ENCODE data around the gene MINDY1.

Gene MINDY1

GRCh38 chr1:150963321-150964163, 43.2 kb downstream of the MINDY1 start:
- peaks cover 17% of the 10 kb centered on the region for H3K79me2 ChIP-seq (ENCODE audit: low read length)
- no peak overlapping the region for H2AFZ ChIP-seq (ENCODE audit: low read length)
- H3K27ac ChIP-seq (ENCODE audit: low read length): no peak overlapping the region
- H3K9ac ChIP-seq (ENCODE audit: low read length): no peak overlapping the region
- H3K9me2 ChIP-seq (replicated peaks; ENCODE audit: insufficient read depth, low read length): no peaks in the 10 kb centered on the region
- H3K27me3 ChIP-seq (replicated peaks; ENCODE audit: insufficient read depth, low read length): no peaks in the 10 kb centered on the region
- H3K4me1 ChIP-seq (ENCODE audit: low read length): no peaks in the 10 kb centered on the region
- H3K36me3 ChIP-seq (replicated peaks; ENCODE audit: insufficient read depth, low read length): peaks cover 31% of the 10 kb centered on the region
- no peak overlapping the region for H3K4me2 ChIP-seq (ENCODE audit: low read depth, low read length)
- no peaks in the 10 kb centered on the region for H3K9me3 ChIP-seq (replicated peaks; ENCODE audit: insufficient read depth, low read length)
- TF ChIP-seq EZH2phosphoT487 (IDR thresholded peaks at IDR 0.05; ENCODE audit: low read length) (no peak), CTCF (IDR thresholded peaks at IDR 0.05; ENCODE audit: low read length) (no peak), EZH2 (optimal IDR thresholded peaks at IDR 0.05; ENCODE audit: low read depth, low read length) (no peak)
- no peak overlapping the region for H3K4me3 ChIP-seq (ENCODE audit: low read length)
- H4K20me1 ChIP-seq (ENCODE audit: insufficient read depth, low read length): no peaks in the 10 kb centered on the region
- H3F3A ChIP-seq (ENCODE audit: insufficient read depth, low read length): no peaks in the 10 kb centered on the region
- no peak for DNase-seq

GRCh38 chr1:150961756-150962155, 44.9 kb downstream of the MINDY1 start:
- Histone ChIP-seq H3K27me3 (replicated peaks; ENCODE audit: insufficient read depth, low read length) (no peaks in the 10 kb centered on the region), H3K9me3 (replicated peaks; ENCODE audit: insufficient read depth, low read length) (no peaks in the 10 kb centered on the region), H3K9ac (ENCODE audit: low read length) (no peak overlapping the region), H3K9me2 (replicated peaks; ENCODE audit: insufficient read depth, low read length) (no peaks in the 10 kb centered on the region), H3F3A (ENCODE audit: insufficient read depth, low read length) (no peaks in the 10 kb centered on the region), H3K4me1 (ENCODE audit: low read length) (no peaks in the 10 kb centered on the region), H3K4me2 (ENCODE audit: low read depth, low read length) (no peak overlapping the region), H3K27ac (ENCODE audit: low read length) (no peak overlapping the region), H2AFZ (ENCODE audit: low read length) (no peak overlapping the region), H3K79me2 (ENCODE audit: low read length) (0 out of 2 replicates have a peak, but pooled peaks cover 2% of the 10 kb centered on the region), H4K20me1 (ENCODE audit: insufficient read depth, low read length) (no peaks in the 10 kb centered on the region), H3K36me3 (replicated peaks; ENCODE audit: insufficient read depth, low read length) (peaks cover 19% of the 10 kb centered on the region), H3K4me3 (ENCODE audit: low read length) (no peak overlapping the region)
- TF ChIP-seq EZH2phosphoT487 (IDR thresholded peaks at IDR 0.05; ENCODE audit: low read length) (no peak), CTCF (IDR thresholded peaks at IDR 0.05; ENCODE audit: low read length) (no peak), EZH2 (optimal IDR thresholded peaks at IDR 0.05; ENCODE audit: low read depth, low read length) (no peak)
- no peak for DNase-seq

- DNase-seq: no peak
- H3K9me2 ChIP-seq (replicated peaks; ENCODE audit: insufficient read depth, low read length): no peaks in the 10 kb centered on the region
- H3K4me3 ChIP-seq (ENCODE audit: low read length): no peak overlapping the region
- H3K79me2 ChIP-seq (ENCODE audit: low read length): 0 out of 2 replicates have a peak, but pooled peaks cover 2% of the 10 kb centered on the region
- H4K20me1 ChIP-seq (ENCODE audit: insufficient read depth, low read length): no peaks in the 10 kb centered on the region
- no peaks in the 10 kb centered on the region for H3K27me3 ChIP-seq (replicated peaks; ENCODE audit: insufficient read depth, low read length)
- H2AFZ ChIP-seq (ENCODE audit: low read length): no peak overlapping the region
- H3K27ac ChIP-seq (ENCODE audit: low read length): no peak overlapping the region
- no peaks in the 10 kb centered on the region for H3K9me3 ChIP-seq (replicated peaks; ENCODE audit: insufficient read depth, low read length)
- TF ChIP-seq CTCF (IDR thresholded peaks at IDR 0.05; ENCODE audit: low read length): no peak
- TF ChIP-seq EZH2phosphoT487 (IDR thresholded peaks at IDR 0.05; ENCODE audit: low read length): no peak
- TF ChIP-seq EZH2 (optimal IDR thresholded peaks at IDR 0.05; ENCODE audit: low read depth, low read length): no peak
- H3K9ac ChIP-seq (ENCODE audit: low read length): no peak overlapping the region
- H3F3A ChIP-seq (ENCODE audit: insufficient read depth, low read length): no peaks in the 10 kb centered on the region
- H3K4me1 ChIP-seq (ENCODE audit: low read length): no peaks in the 10 kb centered on the region
- H3K4me2 ChIP-seq (ENCODE audit: low read depth, low read length): no peak overlapping the region
- peaks cover 13% of the 10 kb centered on the region for H3K36me3 ChIP-seq (replicated peaks; ENCODE audit: insufficient read depth, low read length)
Measured at GRCh38 chr1:150960646-150961045, 46.1 kb downstream of the MINDY1 start.

Data from MM.1S (cell line).